Measurements from ENCODE around the gene PAK2. TPM values are rescaled to one million over a fixed set of nuclear protein-coding genes. Genes with fewer than 3 reads are reported as not detected.

Gene PAK2
- total and polyA plus RNA-seq, 2 of the 4 experiments (the other 2 are of a cell fraction): 31.8 to 36.0 TPM

- Histone ChIP-seq H2BK120ac (ENCODE audit: low read depth, low read length) (no peak overlapping the region), H4K8ac (ENCODE audit: low read depth in 2 of 2, low read length in 2 of 2) (no peak overlapping the region), H3K9me1 (ENCODE audit: insufficient read depth, low read length) (peaks cover 2% of the 10 kb centered on the region; the same call in 1 of the 2 replicates), H3K4ac (ENCODE audit: low read depth, low read length) (no peak overlapping the region), H2BK20ac (ENCODE audit: low read depth, low read length) (no peak overlapping the region), H3K27ac (ENCODE audit: insufficient read depth, low read length) (no peak overlapping the region), H2AFZ (replicated peaks; ENCODE audit: low read length, poor library complexity) (no peak overlapping the region), H3K14ac (replicated peaks; ENCODE audit: low read depth, low read length) (no peak overlapping the region), H3K18ac (ENCODE audit: low read depth, low read length) (no peak overlapping the region), H3K56ac (ENCODE audit: extremely low read depth, insufficient read depth, low read length) (no peak overlapping the region), H3K4me2 (ENCODE audit: low read depth, low read length) (no peak overlapping the region), H3K4me3 (ENCODE audit: insufficient read depth, low read depth, low read length) (no peak overlapping the region), H3K79me1 (ENCODE audit: low read depth in 1 of 2, low read length in 2 of 2) (peaks cover 45 to 80% of the 10 kb centered on the region in 2 experiments), H2AK9ac (replicated peaks; ENCODE audit: low read depth, low read length, poor library complexity) (no peak overlapping the region), H2AK5ac (ENCODE audit: low read depth, low read length) (no peak overlapping the region), H3K27me3 (ENCODE audit: control insufficient read depth, insufficient read depth, low read length) (no peaks in the 10 kb centered on the region), H4K5ac (ENCODE audit: low read depth, low read length) (no peak overlapping the region), H3K4me1 (ENCODE audit: control insufficient read depth, insufficient read depth, low read length) (peaks cover 5% of the 10 kb centered on the region; the same call in 1 of the 2 replicates), H4K91ac (ENCODE audit: insufficient read depth, low read depth, low read length) (no peak overlapping the region), H2BK5ac (ENCODE audit: low read depth, low read length, poor library complexity, severe bottlenecking) (no peak overlapping the region), H3K36me3 (ENCODE audit: control insufficient read depth, insufficient read depth, low read length) (0 out of 2 replicates have a peak, but pooled peaks cover 5% of the 10 kb centered on the region), H4K20me1 (ENCODE audit: insufficient read depth, low read length) (peaks cover 65% of the 10 kb centered on the region), H3K9me3 (ENCODE audit: control insufficient read depth, insufficient read depth, low read length) (no peaks in the 10 kb centered on the region), H2BK15ac (ENCODE audit: low read depth, low read length) (no peak overlapping the region), H3K23ac (ENCODE audit: low read depth, low read length) (no peak overlapping the region), H3K9ac (ENCODE audit: low read depth, low read length) (no peak overlapping the region)
- dilution Hi-C loops (cut with HindIII; ENCODE audit: low sequenced_read_pairs, unreplicated experiment): no loop called here
- no CpG with 5 or more reads among the region's 4 CpGs for WGBS, 2 experiments (ENCODE audit: extremely low coverage in 2 of 2, insufficient read length in 1 of 2)
- BruUV-seq (replicated peaks): no TSS peak
- POLR2A ChIA-PET (ENCODE audit: unreplicated experiment): no interaction called here
- ATAC-seq (ENCODE audit: low read depth) (no peak), DNase-seq (no peak)
- intact Hi-C loops (cut with micrococcal nuclease): no loop called here
- TF ChIP-seq USF2 (IDR thresholded peaks at IDR 0.05; ENCODE audit: low read depth, low read length) (no peak), RFX5 (IDR thresholded peaks at IDR 0.05; ENCODE audit: low read depth, low read length) (no peak), POLR2A (IDR thresholded peaks at IDR 0.05; ENCODE audit: low read depth, low read length) (no peak), RAD21 (IDR thresholded peaks at IDR 0.05; ENCODE audit: low read length) (no peak), NFE2L2 (IDR thresholded peaks at IDR 0.05; ENCODE audit: low read depth, low read length) (no peak), ELK1 (IDR thresholded peaks at IDR 0.05; ENCODE audit: borderline replicate concordance, low read depth, low read length) (no peak), SMC3 (IDR thresholded peaks at IDR 0.05; ENCODE audit: low read depth, low read length) (no peak)
- CTCF ChIA-PET: no interaction called here
- in situ Hi-C loops (cut with MboI; ENCODE audit: low sequenced_read_pairs): no loop called here
These were observed 32.4 kb downstream of the PAK2 start for GRCh38 chr3:196772102-196772501.
